ENCODE measurements around the gene ZFP36.

DNA sequence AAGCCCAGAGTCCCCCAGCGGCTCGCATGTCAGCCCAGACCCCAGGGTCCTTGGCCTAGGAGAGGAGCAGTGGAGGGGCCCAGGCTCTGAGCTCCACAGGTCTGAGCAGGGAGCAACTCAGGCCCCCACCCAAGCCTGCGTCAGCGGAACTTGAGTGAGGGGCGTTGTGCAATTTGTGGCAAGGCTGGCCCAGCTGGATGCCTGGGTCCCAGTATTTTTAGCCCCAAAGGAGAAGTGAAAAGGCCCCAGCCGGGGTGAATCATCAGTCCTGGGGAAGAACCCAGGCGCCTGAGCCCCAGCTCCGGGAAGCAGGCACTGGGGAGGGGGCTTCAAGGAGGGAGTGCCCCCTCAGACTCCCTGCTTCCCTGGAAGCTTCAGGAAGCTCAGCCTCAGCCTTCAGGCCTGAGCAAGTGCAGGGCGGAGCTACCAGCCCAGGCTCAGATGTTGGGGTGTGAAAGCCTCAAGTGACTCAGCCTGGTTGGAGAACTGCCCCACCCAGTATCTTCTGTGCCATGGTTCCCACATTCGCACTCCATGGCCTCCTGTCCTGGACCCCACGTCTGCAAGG, 8.3 kb upstream of the ZFP36 start:
- TF ChIP-seq, protein P1, sequence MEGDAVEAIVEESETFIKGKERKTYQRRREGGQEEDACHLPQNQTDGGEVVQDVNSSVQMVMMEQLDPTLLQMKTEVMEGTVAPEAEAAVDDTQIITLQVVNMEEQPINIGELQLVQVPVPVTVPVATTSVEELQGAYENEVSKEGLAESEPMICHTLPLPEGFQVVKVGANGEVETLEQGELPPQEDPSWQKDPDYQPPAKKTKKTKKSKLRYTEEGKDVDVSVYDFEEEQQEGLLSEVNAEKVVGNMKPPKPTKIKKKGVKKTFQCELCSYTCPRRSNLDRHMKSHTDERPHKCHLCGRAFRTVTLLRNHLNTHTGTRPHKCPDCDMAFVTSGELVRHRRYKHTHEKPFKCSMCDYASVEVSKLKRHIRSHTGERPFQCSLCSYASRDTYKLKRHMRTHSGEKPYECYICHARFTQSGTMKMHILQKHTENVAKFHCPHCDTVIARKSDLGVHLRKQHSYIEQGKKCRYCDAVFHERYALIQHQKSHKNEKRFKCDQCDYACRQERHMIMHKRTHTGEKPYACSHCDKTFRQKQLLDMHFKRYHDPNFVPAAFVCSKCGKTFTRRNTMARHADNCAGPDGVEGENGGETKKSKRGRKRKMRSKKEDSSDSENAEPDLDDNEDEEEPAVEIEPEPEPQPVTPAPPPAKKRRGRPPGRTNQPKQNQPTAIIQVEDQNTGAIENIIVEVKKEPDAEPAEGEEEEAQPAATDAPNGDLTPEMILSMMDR (conservative IDR thresholded peaks at IDR 0.05 in 1 of 2, IDR thresholded peaks at IDR 0.05 in 1 of 2; ENCODE audit: extremely low read depth in 1 of 2, insufficient read depth in 1 of 2, low read depth in 1 of 2, low read length in 2 of 2) = no peak
- TF ChIP-seq EZH2 (IDR thresholded peaks at IDR 0.05; ENCODE audit: borderline replicate concordance, low read length) = no peak
